Islet precursor cell (in vitro differentiated cells): Measurements from ENCODE around the gene CFAP251.
"Not testable (repeated sequence)": the region's sequence is repeated elsewhere in the genome, so short reads cannot be mapped to it uniquely, and the experiment has no call there.

Experiments
- DNase-seq: peaks from one replicate; pipeline ENCODE4 v3.0.0-alpha.2; 2018

Gene CFAP251

GRCh38 chr12:122030424-122031035 lies 112.1 kb downstream of the CFAP251 start:
- DNase-seq, result no peak

GRCh38 chr12:122031342-122032216 lies 113.2 kb downstream of the CFAP251 start:
- DNase-seq, result peak; percentile 83

- no peak for DNase-seq
These were observed 114.2 kb downstream of the CFAP251 start for GRCh38 chr12:122032580-122032979.

- no peak for DNase-seq
These were observed 116.9 kb downstream of the CFAP251 start for GRCh38 chr12:122035292-122035691.

GRCh38 chr12:122036153-122036552 lies 117.8 kb downstream of the CFAP251 start:
- DNase-seq, result no peak

GRCh38 chr12:122040579-122041386 lies 122.4 kb downstream of the CFAP251 start:
- no peak for DNase-seq

GRCh38 chr12:122041458-122041857 lies 123.1 kb downstream of the CFAP251 start:
- DNase-seq, result not testable (repeated sequence)

- no peak for DNase-seq
These were observed 124.5 kb downstream of the CFAP251 start for GRCh38 chr12:122042910-122043309.

GRCh38 chr12:122043476-122043875 lies 125.1 kb downstream of the CFAP251 start:
- no peak for DNase-seq

- no peak for DNase-seq
These were observed 126.9 kb downstream of the CFAP251 start for GRCh38 chr12:122045262-122045661.

- DNase-seq, result no peak
These were observed 127.8 kb downstream of the CFAP251 start for GRCh38 chr12:122046145-122046544.

GRCh38 chr12:122048151-122048550 lies 129.8 kb downstream of the CFAP251 start:
- DNase-seq, result no peak

- no peak for DNase-seq
These were observed 131.4 kb downstream of the CFAP251 start for GRCh38 chr12:122049827-122050226.

GRCh38 chr12:122050706-122051105 lies 132.3 kb downstream of the CFAP251 start:
- DNase-seq, result no peak

- DNase-seq, result no peak
These were observed 133.0 kb downstream of the CFAP251 start for GRCh38 chr12:122051231-122051876.

- DNase-seq, result no peak
These were observed 133.9 kb downstream of the CFAP251 start for GRCh38 chr12:122052285-122052684.
